ENCODE data around the gene DOP1B.

The DOP1B gene

DNA sequence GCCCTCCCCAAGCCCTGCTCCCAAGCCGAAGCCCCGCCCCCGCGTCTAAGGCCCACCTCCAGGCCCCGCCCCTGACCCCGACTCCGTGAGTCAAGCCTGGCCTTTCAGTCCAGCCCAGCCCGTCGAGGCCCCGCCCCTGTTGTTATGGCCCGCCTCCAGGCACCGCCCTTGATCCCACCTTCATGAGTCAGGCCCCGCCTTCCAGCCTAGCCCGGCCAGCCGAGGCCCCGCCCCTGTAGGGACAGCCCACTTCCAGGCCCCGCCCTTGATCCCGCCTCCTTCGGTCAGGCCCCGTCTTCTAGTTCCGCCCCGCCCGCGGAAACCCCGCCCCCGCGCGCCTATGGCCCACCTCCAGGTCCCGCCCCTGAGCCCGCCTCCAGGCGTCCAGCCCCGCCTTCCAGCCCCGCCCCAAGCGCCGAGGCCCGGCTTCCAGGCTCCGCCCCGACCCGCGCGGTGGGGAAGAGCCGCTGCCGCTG lies 247 bp upstream of the DOP1B start:
- H3K9me3 ChIP-seq (ENCODE audit: insufficient read depth, low read depth, low read length) = no peaks in the 10 kb centered on the region
- no peaks in the 10 kb centered on the region for H3F3A ChIP-seq (ENCODE audit: low read depth)
- H3K9ac ChIP-seq (ENCODE audit: low read depth, low read length, poor library complexity, severe bottlenecking) = peak overlapping the region; percentile 71
- peak overlapping the region; percentile 96 for H3K4me3 ChIP-seq (ENCODE audit: low read length, poor library complexity, severe bottlenecking)
- no peaks in the 10 kb centered on the region for H3K9me2 ChIP-seq (replicated peaks; ENCODE audit: low read depth, low read length)
- H3K4me2 ChIP-seq (ENCODE audit: low read depth, low read length, poor library complexity, severe bottlenecking) = peak overlapping the region; percentile 92
- no peaks in the 10 kb centered on the region for H4K20me1 ChIP-seq (ENCODE audit: insufficient read depth, low read length, poor library complexity, severe bottlenecking)
- H3K79me2 ChIP-seq (ENCODE audit: insufficient read depth, low read length) = peaks cover 12% of the 10 kb centered on the region; the same call in 1 of the 2 replicates
- H2AFZ ChIP-seq (ENCODE audit: low read length) = peak overlapping the region; percentile 91; the same call in 1 of the 2 replicates
- no peak for TF ChIP-seq EZH2phosphoT487 (IDR thresholded peaks at IDR 0.05; ENCODE audit: borderline replicate concordance)
- TF ChIP-seq, protein P1, sequence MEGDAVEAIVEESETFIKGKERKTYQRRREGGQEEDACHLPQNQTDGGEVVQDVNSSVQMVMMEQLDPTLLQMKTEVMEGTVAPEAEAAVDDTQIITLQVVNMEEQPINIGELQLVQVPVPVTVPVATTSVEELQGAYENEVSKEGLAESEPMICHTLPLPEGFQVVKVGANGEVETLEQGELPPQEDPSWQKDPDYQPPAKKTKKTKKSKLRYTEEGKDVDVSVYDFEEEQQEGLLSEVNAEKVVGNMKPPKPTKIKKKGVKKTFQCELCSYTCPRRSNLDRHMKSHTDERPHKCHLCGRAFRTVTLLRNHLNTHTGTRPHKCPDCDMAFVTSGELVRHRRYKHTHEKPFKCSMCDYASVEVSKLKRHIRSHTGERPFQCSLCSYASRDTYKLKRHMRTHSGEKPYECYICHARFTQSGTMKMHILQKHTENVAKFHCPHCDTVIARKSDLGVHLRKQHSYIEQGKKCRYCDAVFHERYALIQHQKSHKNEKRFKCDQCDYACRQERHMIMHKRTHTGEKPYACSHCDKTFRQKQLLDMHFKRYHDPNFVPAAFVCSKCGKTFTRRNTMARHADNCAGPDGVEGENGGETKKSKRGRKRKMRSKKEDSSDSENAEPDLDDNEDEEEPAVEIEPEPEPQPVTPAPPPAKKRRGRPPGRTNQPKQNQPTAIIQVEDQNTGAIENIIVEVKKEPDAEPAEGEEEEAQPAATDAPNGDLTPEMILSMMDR (conservative IDR thresholded peaks at IDR 0.05; ENCODE audit: low read length) = no peak
- H3K4me1 ChIP-seq (ENCODE audit: insufficient read depth, low read length, poor library complexity, severe bottlenecking) = peaks cover 8% of the 10 kb centered on the region
- H3K27me3 ChIP-seq (ENCODE audit: insufficient read depth, low read length, poor library complexity, severe bottlenecking) = no peaks in the 10 kb centered on the region
- H3K36me3 ChIP-seq (ENCODE audit: insufficient read depth, low read length) = no peaks in the 10 kb centered on the region

DNA sequence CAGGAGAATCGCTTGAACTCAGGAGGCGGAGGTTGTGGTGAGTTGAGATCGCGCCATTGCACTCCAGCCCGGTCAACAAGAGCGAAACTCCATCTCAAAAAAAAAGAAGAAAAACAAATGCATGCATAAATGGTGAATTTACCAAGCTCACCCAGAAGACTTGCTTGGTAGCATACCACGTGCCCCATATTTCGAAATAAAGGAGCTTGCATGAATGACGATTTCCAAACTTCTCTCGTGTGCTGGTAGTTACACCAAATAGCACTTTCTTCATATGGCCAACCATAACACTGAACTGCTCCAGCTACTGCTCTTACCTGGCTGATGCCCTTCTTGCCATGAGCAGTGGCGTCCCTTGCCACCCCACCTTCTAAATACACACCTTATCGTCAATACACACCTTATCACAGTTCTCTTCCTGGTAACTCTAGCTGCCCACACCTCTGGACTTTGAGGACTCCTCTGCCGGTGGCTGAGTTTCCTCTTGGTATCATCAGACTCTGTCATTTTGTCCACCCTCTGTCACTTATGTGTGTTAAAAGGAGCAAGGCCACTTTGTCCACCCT lies 2.8 kb downstream of the DOP1B start:
- H3K27me3 ChIP-seq (ENCODE audit: insufficient read depth, low read length, poor library complexity, severe bottlenecking) = no peaks in the 10 kb centered on the region
- no peaks in the 10 kb centered on the region for H3K9me3 ChIP-seq (ENCODE audit: insufficient read depth, low read depth, low read length)
- peaks cover 16% of the 10 kb centered on the region; the same call in 1 of the 2 replicates for H3K79me2 ChIP-seq (ENCODE audit: insufficient read depth, low read length)
- H3K9ac ChIP-seq (ENCODE audit: low read depth, low read length, poor library complexity, severe bottlenecking) = no peak overlapping the region
- H2AFZ ChIP-seq (ENCODE audit: low read length) = no peak overlapping the region
- no peaks in the 10 kb centered on the region for H3K9me2 ChIP-seq (replicated peaks; ENCODE audit: low read depth, low read length)
- H3F3A ChIP-seq (ENCODE audit: low read depth) = 0 out of 2 replicates have a peak, but pooled peaks cover under 1% of the 10 kb centered on the region
- no peak overlapping the region for H3K4me2 ChIP-seq (ENCODE audit: low read depth, low read length, poor library complexity, severe bottlenecking)
- H3K36me3 ChIP-seq (ENCODE audit: insufficient read depth, low read length) = no peaks in the 10 kb centered on the region
- TF ChIP-seq, protein P1 (conservative IDR thresholded peaks at IDR 0.05; ENCODE audit: low read length) = no peak
- TF ChIP-seq EZH2phosphoT487 (IDR thresholded peaks at IDR 0.05; ENCODE audit: borderline replicate concordance) = no peak
- H3K4me1 ChIP-seq (ENCODE audit: insufficient read depth, low read length, poor library complexity, severe bottlenecking) = peaks cover 19% of the 10 kb centered on the region
- H4K20me1 ChIP-seq (ENCODE audit: insufficient read depth, low read length, poor library complexity, severe bottlenecking) = no peaks in the 10 kb centered on the region
- no peak overlapping the region for H3K4me3 ChIP-seq (ENCODE audit: low read length, poor library complexity, severe bottlenecking)

DNA sequence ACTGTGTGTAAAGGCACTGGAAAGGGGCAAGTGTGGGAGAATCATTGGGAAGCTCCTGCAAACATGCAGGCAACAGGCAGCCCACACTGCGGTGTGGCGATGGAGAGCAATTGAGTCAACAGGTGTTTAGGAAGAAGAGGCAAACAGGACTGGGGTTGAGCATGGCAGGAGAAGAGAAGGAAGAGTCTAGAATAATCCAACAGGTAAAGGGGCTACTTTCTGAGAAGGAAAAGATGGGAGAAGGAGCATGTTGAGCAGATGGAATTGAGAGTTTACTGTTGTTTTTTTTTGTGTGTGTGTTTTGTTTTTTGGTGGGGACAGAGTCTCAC lies 4.2 kb downstream of the DOP1B start:
- H3K9me2 ChIP-seq (replicated peaks; ENCODE audit: low read depth, low read length) = no peaks in the 10 kb centered on the region
- H3K36me3 ChIP-seq (ENCODE audit: insufficient read depth, low read length) = no peaks in the 10 kb centered on the region
- H3K79me2 ChIP-seq (ENCODE audit: insufficient read depth, low read length) = peaks cover 16% of the 10 kb centered on the region; the same call in 1 of the 2 replicates
- TF ChIP-seq, protein P1 (conservative IDR thresholded peaks at IDR 0.05; ENCODE audit: low read length) = no peak
- TF ChIP-seq EZH2phosphoT487 (IDR thresholded peaks at IDR 0.05; ENCODE audit: borderline replicate concordance) = no peak
- H3K4me2 ChIP-seq (ENCODE audit: low read depth, low read length, poor library complexity, severe bottlenecking) = no peak overlapping the region
- H3K4me1 ChIP-seq (ENCODE audit: insufficient read depth, low read length, poor library complexity, severe bottlenecking) = peaks cover 20% of the 10 kb centered on the region
- H3K27me3 ChIP-seq (ENCODE audit: insufficient read depth, low read length, poor library complexity, severe bottlenecking) = no peaks in the 10 kb centered on the region
- H3K9ac ChIP-seq (ENCODE audit: low read depth, low read length, poor library complexity, severe bottlenecking) = no peak overlapping the region
- no peaks in the 10 kb centered on the region for H4K20me1 ChIP-seq (ENCODE audit: insufficient read depth, low read length, poor library complexity, severe bottlenecking)
- H2AFZ ChIP-seq (ENCODE audit: low read length) = no peak overlapping the region
- 0 out of 2 replicates have a peak, but pooled peaks cover 3% of the 10 kb centered on the region for H3F3A ChIP-seq (ENCODE audit: low read depth)
- H3K4me3 ChIP-seq (ENCODE audit: low read length, poor library complexity, severe bottlenecking) = no peak overlapping the region
- no peaks in the 10 kb centered on the region for H3K9me3 ChIP-seq (ENCODE audit: insufficient read depth, low read depth, low read length)

Measured in Loucy (cell line).